NT2/D1 (cell line): ENCODE measurements around the gene COMTD1.
"Not testable (repeated sequence)": the region's sequence is repeated elsewhere in the genome, so short reads cannot be mapped to it uniquely, and the experiment has no call there.

ENCODE experiments used
- DNase-seq: peaks from one replicate; pipeline ENCODE4 v3.0.0-alpha.2; 2011; ENCODE audit warnings: low read depth, low spot score
- H3K27me3 ChIP-seq: 2 replicates; pipeline ENCODE4 v1.6.0; 2011; ENCODE audit warnings: mild to moderate bottlenecking; ENCODE audit not compliant: insufficient read length, insufficient read depth
- H3K36me3 ChIP-seq: 2 replicates; pipeline ENCODE4 v1.6.1; 2011; ENCODE audit warnings: mild to moderate bottlenecking, low read length, mixed read lengths; ENCODE audit not compliant: insufficient read depth, insufficient read length
- H3K4me1 ChIP-seq: 2 replicates; pipeline ENCODE4 v1.5.1; 2011; ENCODE audit not compliant: insufficient read depth, insufficient read length
- H3K4me3 ChIP-seq: 2 replicates; pipeline ENCODE4 v1.5.1; 2011; ENCODE audit warnings: low read depth; ENCODE audit not compliant: insufficient read length
- H3K9ac ChIP-seq: 2 replicates; pipeline ENCODE4 v1.6.0; 2011; ENCODE audit warnings: low read depth; ENCODE audit not compliant: insufficient read length
- H3K9me3 ChIP-seq: 2 replicates; pipeline ENCODE4 v1.5.1; 2011; ENCODE audit warnings: mild to moderate bottlenecking, low read length; ENCODE audit not compliant: insufficient read depth
- SUZ12 ChIP-seq: IDR thresholded peaks from 2 replicates; pipeline ENCODE4 v1.6.1; 2011; ENCODE audit not compliant: insufficient read length, insufficient read depth; ENCODE audit errors: extremely low read depth
- YY1 ChIP-seq: IDR thresholded peaks from 2 replicates; pipeline ENCODE4 v1.6.1; 2011; ENCODE audit not compliant: insufficient read length, insufficient read depth
- ZNF274 ChIP-seq: IDR thresholded peaks from 2 replicates; pipeline ENCODE4 v1.6.1; 2011; ENCODE audit warnings: mild to moderate bottlenecking, low read depth, low read length

Gene COMTD1

DNA sequence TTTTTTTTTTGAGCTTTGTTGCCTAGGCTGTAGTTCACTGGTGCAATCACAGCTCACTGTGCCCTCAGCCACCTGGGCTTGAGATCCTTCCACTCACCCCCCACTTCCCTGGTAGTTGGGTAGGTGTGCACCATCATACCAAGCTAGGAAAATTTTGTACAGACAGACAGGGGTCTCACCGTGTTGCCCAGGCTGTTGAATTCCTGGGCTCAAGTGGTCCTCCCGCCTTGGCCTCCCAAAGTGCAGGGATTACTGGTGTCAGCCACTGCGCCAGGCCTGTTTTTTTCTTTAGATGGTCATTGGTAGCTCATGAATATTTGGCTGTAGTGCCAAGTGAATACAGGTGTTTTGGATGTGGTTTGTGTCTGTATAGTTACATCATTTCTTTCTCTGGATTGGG is 7.5 kb downstream of the COMTD1 start:
- DNase-seq = no peak
- Histone ChIP-seq H3K4me1 (peaks cover 6% of the 10 kb centered on the region), H3K9ac (no peak overlapping the region), H3K4me3 (no peak overlapping the region), H3K9me3 (no peaks in the 10 kb centered on the region), H3K36me3 (peaks cover 73% of the 10 kb centered on the region), H3K27me3 (no peaks in the 10 kb centered on the region)
- no peak for TF ChIP-seq ZNF274
- no peak for TF ChIP-seq SUZ12
- TF ChIP-seq YY1 = no peak

DNA sequence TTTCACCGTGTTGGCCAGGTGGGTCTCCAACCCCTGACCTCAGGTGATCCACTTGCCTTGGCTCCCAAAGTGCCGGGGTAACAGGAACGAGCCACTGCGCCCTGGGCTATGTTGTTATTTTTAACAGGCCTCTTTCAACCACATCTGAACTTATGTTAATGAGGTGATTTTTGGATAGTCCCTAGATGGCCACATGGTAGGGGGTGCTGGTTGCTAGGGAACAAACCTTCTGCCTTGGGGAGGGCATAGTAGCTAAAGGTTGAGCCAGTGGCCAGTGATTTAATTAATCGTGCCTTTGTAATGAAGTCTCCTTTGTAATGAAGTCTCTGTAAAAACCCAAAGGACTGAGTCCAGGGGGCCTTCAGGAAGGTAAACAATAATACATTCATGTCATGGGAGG is 9.1 kb downstream of the COMTD1 start:
- H3K27me3 ChIP-seq = no peaks in the 10 kb centered on the region
- DNase-seq = no peak
- no peaks in the 10 kb centered on the region for H3K9me3 ChIP-seq
- H3K4me1 ChIP-seq = peaks cover 2% of the 10 kb centered on the region
- TF ChIP-seq ZNF274 (no peak), YY1 (no peak), SUZ12 (no peak)
- H3K9ac ChIP-seq = no peak overlapping the region
- peaks cover 71% of the 10 kb centered on the region for H3K36me3 ChIP-seq
- no peak overlapping the region for H3K4me3 ChIP-seq

DNA sequence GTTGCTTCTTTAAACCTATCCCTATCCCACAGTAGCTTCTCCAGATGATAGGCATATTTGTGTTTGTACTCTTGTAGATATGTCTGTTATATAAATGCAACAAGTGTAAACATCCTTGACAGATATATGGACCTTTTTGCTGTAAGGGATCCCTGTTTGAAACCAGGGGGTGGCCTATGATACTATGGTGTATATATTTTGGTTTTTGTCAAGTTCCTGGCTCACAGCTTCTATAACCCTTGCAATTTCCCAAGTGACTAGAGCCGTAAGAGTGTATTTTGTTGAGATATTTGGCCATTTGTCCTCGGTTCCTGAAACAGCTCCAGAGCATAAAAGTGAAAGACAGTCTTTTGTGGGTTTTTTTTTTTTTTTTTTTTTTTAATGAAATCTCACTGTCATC is 9.7 kb downstream of the COMTD1 start:
- H3K4me3 ChIP-seq = no peak overlapping the region
- H3K36me3 ChIP-seq = peaks cover 71% of the 10 kb centered on the region

DNA sequence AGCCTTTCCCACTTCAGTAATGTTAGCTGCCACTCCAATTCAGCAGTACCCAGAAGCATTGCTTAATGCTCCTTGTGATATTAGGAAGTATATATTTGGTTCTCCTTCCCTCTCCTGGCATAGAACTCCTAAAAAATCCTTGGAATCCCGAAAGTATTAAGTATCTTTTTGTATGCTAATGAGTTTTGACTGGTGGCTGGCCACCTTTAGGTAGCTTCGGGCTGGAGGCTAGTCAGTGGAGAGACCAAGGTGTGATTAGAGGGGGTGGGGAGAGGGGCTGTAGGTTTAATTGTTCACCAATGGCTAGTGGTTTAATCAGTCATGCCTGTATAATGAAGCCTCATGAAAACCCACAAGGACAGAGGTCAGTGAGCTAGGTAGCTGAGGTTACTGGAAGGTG is 12.2 kb downstream of the COMTD1 start:
- H3K4me1 ChIP-seq = peaks cover 2% of the 10 kb centered on the region

More for the DNA sequence above, 9.7 kb downstream of the COMTD1 start:
- DNase-seq = no peak
- H3K9me3 ChIP-seq = no peaks in the 10 kb centered on the region
- H3K4me1 ChIP-seq = peaks cover 2% of the 10 kb centered on the region
- no peak overlapping the region for H3K9ac ChIP-seq
- H3K27me3 ChIP-seq = no peaks in the 10 kb centered on the region
- TF ChIP-seq YY1 (no peak), SUZ12 (no peak), ZNF274 (no peak)

DNA sequence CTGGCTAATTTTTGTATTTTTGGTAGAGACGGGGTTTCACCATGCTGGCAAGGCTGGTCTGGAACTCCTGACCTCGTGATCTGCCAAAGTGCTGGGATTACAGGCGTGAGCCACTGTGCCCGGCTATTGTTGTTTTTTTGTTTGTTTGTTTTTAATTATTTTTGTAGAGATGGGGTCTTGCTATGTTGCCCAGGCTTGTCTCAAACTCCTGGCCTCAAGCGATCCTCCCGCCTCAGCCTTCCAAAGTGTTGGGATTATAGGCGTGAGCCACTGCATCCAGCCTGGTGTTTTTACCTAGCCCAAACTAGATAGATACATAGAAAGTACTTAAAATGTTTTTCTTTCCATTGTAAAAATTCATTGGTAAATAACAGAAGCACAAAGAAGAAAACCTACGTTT is 14.3 kb downstream of the COMTD1 start:
- H3K36me3 ChIP-seq = peaks cover 78% of the 10 kb centered on the region
- DNase-seq, H3K4me3 ChIP-seq, H3K9me3 ChIP-seq, H3K27me3 ChIP-seq, H3K9ac ChIP-seq, H3K4me1 ChIP-seq: not testable (repeated sequence)

More for the DNA sequence above, 12.2 kb downstream of the COMTD1 start:
- no peak overlapping the region for H3K9ac ChIP-seq
- no peak overlapping the region for H3K4me3 ChIP-seq
- no peaks in the 10 kb centered on the region for H3K9me3 ChIP-seq
- peaks cover 70% of the 10 kb centered on the region for H3K36me3 ChIP-seq
- DNase-seq = no peak
- H3K27me3 ChIP-seq = no peaks in the 10 kb centered on the region
- TF ChIP-seq YY1 (no peak), ZNF274 (no peak), SUZ12 (no peak)

DNA sequence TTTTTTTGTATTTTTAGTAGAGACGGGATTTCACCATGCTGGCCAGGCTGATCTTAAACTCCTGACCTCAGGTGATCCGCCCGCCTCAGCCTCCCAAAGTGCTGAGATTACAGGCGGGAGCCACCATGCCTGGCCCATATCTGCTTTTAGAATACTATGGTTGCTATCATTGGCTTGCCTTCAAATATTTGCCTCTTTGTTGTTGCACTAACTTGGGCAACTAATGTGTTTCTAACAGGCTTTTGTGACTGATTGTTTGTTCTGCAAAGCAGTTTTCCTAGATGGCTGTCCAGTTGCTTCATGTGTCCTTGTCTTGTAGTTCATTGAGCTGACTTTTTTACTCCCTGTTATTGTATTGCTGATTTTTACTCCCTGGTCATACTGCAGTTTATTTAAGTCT is 15.5 kb downstream of the COMTD1 start:
- no peak for DNase-seq
- no peaks in the 10 kb centered on the region for H3K27me3 ChIP-seq
- H3K9ac ChIP-seq = no peak overlapping the region
- no peak overlapping the region for H3K4me3 ChIP-seq
- no peak for TF ChIP-seq ZNF274
- TF ChIP-seq YY1 = no peak
- TF ChIP-seq SUZ12 = no peak
- H3K4me1 ChIP-seq = peaks cover 2% of the 10 kb centered on the region
- peaks cover 82% of the 10 kb centered on the region for H3K36me3 ChIP-seq
- H3K9me3 ChIP-seq = no peaks in the 10 kb centered on the region

DNA sequence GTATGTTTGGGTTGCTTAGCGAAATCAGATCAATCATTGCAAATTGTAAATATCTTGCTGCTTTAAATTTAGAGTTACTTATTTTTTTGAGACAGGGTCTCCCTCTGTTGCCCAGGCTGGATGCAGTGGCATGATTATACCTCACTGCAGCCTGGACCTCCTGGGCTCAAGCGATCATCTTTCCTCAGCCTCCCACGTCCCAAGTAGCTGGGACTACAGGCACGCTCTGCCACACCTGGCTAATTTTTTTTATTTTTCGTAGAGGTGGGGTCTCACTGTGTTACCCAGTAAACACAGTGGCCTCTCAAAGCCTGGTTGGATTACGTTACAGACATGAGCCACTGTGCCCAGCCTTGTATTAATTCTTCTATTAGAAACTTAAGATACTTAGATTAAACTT is 23.4 kb downstream of the COMTD1 start:
- TF ChIP-seq ZNF274 (no peak), SUZ12 (no peak), YY1 (no peak)
- H3K4me3 ChIP-seq = no peak overlapping the region
- H3K9ac ChIP-seq = peak overlapping the region; percentile 16
- H3K4me1 ChIP-seq = no peaks in the 10 kb centered on the region
- peaks cover 53% of the 10 kb centered on the region for H3K36me3 ChIP-seq
- no peak for DNase-seq
- no peaks in the 10 kb centered on the region for H3K9me3 ChIP-seq
- no peaks in the 10 kb centered on the region for H3K27me3 ChIP-seq

DNA sequence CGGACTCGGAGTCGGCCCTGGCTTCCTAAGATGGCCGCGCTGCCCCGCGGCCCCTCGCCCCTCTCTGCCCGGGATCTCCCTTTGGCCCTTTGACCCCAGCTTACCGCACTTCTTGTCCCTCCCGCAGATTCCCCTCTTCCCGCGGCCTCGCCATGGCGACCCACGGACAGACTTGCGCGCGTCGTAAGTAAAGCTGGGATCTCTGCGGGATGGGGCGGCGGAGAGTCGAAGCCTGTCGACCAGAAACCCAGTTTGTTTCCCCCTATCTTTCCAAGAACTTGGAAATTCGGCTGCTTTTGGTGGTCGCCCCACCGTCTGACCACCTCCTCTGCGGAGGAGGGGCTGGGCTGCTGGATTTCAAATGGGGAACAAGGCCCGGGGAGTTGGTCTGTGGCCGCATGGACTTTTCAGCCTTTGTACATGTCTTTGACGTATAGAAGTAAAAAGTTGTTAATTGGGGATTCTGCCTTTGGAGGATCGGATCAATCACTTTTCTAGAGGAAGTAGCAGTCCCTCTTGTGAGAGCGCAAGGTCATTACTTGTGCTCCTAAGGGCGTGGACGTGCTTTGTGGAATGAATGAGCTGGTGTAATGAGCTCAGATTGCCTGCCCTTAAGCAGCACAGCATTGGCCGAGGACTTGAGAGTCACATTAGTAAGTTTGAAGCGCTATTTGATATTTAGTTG is 24.6 kb downstream of the COMTD1 start:
- Histone ChIP-seq H3K36me3 (peaks cover 41% of the 10 kb centered on the region), H3K27me3 (no peaks in the 10 kb centered on the region), H3K4me1 (no peaks in the 10 kb centered on the region), H3K9me3 (no peaks in the 10 kb centered on the region), H3K4me3 (peak overlapping the region; percentile 89), H3K9ac (peak overlapping the region; percentile 95)
- no peak for TF ChIP-seq SUZ12
- no peak for TF ChIP-seq ZNF274
- peak; percentile 13 for TF ChIP-seq YY1
- DNase-seq = no peak
